Lower leg skin (tissue), 3 donors: Measurements from ENCODE around the gene SLBP.

Experiments
- POLR2A ChIP-seq, 2 donors: fragments of 450-650 bp; IDR thresholded peaks; one replicate each; pipeline ENCODE4 v1.6.1; 2016 to 2017; ENCODE audit warnings: antibody characterized with exemption in 2 of 2, mild to moderate bottlenecking in 1 of 2, moderate library complexity in 1 of 2
- TF ChIP-seq, protein P1 (sequence below), 3 donors: fragments of 450-650 bp; IDR thresholded peaks; one replicate each; pipeline ENCODE4 v1.5.1; 2016; ENCODE audit warnings: antibody characterized with exemption in 3 of 3, mild to moderate bottlenecking in 3 of 3, moderate library complexity in 2 of 3

DNA sequence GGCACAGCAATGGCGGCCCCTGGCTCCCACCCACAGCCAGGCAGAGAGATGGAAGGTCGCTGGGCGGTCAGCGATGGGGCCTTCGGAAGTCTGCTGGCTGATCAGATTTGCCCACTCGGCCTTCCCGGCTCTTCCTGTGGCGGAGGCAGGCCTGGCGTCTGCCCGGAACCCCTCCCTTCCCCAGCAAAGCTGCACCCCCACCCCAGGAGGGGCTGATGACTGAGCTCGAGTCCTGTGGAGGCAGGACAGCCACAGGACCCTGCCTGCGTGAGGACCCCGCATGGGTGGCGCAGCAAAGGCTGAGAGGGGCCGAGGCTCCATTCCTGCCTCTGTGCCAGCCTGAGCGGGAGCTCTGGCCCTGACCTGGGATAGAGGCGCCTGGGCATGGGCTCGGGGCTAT, 44.0 kb upstream of the SLBP start:
- TF ChIP-seq, protein P1, sequence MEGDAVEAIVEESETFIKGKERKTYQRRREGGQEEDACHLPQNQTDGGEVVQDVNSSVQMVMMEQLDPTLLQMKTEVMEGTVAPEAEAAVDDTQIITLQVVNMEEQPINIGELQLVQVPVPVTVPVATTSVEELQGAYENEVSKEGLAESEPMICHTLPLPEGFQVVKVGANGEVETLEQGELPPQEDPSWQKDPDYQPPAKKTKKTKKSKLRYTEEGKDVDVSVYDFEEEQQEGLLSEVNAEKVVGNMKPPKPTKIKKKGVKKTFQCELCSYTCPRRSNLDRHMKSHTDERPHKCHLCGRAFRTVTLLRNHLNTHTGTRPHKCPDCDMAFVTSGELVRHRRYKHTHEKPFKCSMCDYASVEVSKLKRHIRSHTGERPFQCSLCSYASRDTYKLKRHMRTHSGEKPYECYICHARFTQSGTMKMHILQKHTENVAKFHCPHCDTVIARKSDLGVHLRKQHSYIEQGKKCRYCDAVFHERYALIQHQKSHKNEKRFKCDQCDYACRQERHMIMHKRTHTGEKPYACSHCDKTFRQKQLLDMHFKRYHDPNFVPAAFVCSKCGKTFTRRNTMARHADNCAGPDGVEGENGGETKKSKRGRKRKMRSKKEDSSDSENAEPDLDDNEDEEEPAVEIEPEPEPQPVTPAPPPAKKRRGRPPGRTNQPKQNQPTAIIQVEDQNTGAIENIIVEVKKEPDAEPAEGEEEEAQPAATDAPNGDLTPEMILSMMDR (IDR thresholded peaks at IDR 0.05), result no peak
- TF ChIP-seq POLR2A (IDR thresholded peaks at IDR 0.05), result no peak
